GM19467 (cell line): ENCODE data around the gene USP3.

ENCODE experiments used
- ATAC-seq: cut with Tn5 transposase; IDR thresholded peaks from one replicate; pipeline ENCODE4 v1.9.1; 2021; ENCODE audit warnings: mild to moderate bottlenecking, moderate library complexity; ENCODE audit not compliant: unreplicated experiment

Gene USP3

DNA sequence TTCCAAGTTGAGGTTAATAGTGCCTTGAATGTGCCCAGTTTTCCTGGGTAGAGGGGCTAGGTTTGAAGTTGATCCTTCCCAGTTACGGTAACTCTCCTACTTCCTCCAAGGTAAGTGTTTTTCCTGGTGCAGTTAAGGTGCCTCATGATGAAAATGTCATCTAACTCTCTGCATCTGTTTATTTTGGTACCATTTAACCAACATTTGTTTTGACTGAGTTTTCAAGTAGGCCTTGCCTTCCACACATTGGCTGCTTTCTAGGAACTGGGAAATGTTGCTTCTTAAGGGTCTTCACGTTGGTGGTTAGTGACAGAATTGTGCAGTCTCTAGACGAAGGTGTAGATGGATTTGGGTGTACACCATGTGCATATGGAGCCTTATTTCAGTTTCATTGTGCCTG, 31.3 kb downstream of the USP3 start:
- no peak for ATAC-seq

- ATAC-seq, result no peak
Measured at GRCh38 chr15:63538876-63539275, 34.5 kb downstream of the USP3 start.

DNA sequence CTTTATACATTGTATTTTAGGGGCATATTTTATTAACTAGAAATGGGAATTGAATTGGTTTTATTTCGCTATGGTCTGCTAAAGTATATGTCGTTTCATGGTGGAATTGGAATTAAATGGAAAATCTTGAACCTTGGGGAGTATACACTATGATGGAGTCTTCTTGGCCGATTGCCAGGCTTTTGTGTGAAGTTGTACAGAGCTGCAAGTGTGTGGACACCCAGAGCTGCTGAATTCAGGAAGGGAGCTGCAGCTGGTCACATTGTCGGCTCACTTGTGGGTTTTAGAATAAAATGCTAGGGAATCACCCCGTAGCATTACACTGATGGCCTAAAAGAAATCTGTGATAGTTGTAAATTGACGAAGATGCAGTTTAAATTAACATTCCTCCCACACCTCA, 35.1 kb downstream of the USP3 start:
- ATAC-seq, result no peak

- no peak for ATAC-seq
Measured at GRCh38 chr15:63539998-63540397, 35.6 kb downstream of the USP3 start.

- no peak for ATAC-seq
Measured at GRCh38 chr15:63540449-63540848, 36.1 kb downstream of the USP3 start.

GRCh38 chr15:63544258-63545026, 40.0 kb downstream of the USP3 start:
- ATAC-seq, result no peak

DNA sequence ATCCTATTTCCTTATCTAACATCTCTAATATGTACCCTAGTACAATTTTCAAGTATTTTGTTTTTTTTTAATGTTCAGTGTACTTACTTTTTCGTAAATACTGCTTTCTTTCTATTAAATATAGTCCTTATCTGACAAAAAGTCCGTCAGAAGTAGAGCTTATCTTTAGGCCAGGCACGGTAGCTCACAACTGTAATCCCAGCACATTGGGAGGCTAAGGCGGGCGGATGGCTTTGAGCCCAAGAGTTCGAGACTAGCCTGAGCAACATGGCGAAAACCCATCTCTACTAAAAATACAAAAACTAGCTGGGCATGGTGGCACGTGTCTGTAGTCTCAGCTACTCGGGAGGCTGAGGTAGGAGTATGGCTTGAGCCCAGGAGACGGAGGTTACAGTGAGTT, 41.1 kb downstream of the USP3 start:
- ATAC-seq, result no peak

DNA sequence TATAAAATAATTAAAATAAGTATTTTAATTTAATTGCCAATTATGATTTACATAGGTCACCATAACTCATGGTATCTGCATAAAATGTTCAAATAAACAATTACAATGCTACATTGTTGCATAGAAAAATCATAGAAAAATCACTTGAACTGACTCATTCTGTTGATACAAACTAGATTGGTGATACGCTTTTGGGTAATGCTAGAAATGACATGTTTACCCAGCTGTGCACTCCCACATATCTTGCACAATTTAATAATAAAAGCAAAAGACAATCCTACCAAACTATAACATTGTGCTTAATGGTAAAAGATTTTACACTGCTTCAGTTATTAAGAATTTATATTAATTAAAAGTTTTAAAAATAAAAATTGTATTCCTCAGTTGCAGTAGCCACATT, 47.0 kb downstream of the USP3 start:
- ATAC-seq, result no peak

GRCh38 chr15:63553388-63553791, 49.0 kb downstream of the USP3 start:
- no peak for ATAC-seq

DNA sequence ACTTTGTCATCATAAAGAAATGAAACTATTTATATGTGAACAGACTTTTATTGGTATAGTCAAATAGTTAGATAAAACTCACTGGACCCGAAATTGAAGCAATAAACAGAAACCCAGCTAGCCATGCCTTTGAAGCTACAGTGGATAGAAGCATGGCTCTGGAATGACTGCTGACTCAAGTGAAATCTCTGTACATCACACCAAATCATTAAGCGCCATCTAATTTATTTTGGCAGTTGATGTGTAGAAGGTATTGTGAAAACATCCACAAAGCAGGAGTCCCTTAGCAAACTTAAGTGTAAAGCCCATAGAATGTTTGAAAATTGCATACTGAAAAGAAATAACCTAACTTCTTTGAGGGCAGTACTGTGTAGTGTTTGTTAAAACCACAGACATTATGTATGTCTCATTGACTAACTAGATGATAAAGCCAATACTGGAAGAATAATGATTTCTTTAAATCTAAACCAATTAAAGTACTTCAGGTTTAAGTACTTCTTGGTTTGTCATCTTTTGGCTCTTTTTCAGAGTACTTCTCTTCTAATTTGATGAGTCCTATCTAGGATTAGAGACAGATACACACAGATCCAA, 50.0 kb downstream of the USP3 start:
- ATAC-seq, result no peak

- ATAC-seq, result no peak
Measured at GRCh38 chr15:63555507-63555906, 51.1 kb downstream of the USP3 start.

- no peak for ATAC-seq
Measured at GRCh38 chr15:63556246-63556645, 51.9 kb downstream of the USP3 start.

DNA sequence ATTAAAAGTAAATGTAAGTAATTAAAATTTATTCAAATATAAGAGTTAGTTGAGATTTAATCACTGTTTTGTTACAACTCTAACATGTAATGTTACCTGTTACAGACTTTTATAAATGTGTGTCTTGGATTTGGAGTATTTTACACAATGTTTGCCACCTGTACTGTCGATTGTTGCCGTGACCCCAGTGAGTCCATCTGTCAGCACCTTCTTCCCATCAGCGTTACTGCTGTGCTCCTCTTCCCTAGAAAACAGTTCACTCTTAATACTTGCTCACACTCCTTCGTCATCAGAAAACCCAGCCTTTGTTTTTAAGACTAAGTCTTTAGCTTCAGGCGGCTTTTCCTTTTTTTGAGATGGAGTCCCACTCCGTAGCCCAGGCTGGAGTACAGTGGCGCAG, 52.3 kb downstream of the USP3 start:
- ATAC-seq, result no peak

- no peak for ATAC-seq
Measured at GRCh38 chr15:63559753-63560152, 55.4 kb downstream of the USP3 start.

DNA sequence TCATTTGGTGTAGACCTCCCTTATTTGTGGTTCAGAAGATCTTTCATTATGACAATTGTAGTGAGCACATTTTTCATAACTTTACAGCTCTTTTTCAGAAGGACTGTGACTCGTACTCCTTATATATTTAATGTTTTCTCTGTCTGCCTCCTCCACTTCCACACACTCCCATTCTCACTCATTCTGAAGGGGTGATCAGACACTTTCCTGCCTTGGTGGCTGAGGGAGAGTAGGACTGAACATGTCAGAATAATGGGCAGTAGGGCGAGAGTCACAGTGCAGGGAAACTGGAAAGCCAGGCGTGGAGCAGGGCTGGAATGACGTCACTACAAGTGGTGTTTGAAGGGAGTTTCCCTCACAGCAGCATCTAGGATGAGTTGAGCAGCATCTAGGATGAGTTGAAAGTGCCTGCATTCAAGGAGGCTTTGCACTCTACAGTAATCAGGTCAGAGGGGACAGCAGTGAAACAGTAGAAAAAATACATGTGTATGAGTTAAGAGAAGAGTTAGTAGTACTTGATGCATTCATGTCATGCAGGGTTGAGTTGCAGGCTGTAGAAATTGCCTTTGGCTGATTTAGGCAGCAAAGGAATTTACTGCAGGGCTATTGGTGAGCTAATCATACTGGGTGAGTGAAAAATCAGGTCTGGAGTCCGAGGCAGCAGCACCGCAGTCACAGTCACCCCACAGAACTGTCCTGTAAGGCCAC, 56.5 kb downstream of the USP3 start:
- ATAC-seq, result no peak

DNA sequence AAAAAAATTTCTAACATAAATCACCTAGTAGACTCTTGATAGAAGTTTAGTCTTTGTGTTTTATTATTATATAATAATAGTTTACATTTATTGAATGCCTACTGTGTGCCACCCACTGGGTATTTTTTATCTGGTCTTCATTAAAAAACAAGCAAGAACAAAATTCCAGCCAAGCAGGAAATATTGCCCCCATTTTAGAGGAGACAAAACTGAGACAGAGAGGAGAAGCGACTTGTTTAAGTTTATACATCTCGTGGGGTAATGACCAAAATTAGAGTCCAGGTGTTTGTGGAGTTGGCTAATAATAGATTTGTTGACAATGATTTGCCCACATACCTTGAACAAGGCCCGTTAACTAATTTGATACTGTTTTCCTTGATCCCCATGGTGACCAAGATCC, 59.7 kb downstream of the USP3 start:
- ATAC-seq, result no peak

DNA sequence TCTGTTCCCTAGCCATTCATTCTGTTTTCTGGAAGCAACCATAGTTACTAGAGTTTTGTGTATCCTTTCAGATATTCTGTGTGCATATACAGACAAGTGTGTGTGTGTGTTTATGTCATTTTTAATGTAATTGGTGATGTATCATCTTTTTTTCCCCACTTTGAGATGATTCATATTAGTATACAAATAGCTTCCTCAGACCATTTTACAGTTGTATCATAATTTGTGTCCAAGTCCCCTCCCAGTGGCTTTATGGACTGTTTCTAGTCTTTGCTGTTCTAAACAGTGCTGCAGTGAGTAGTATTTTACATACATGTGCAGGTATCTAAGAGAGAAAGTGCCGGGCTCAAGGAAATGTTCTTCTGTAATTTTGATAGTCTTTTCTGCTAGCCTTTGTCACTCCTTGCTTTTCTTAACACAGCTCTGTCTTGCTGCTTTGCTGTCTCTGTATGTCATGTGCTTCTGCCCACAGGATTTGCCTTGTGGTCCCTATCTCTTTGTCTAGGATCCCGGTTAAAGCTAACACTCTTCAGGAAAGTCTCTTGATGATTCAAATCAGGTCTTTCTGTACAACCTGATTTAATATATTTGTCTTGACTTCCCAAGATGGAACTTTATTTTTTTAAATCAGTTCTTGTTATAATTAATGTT, 61.3 kb downstream of the USP3 start:
- ATAC-seq, result no peak

DNA sequence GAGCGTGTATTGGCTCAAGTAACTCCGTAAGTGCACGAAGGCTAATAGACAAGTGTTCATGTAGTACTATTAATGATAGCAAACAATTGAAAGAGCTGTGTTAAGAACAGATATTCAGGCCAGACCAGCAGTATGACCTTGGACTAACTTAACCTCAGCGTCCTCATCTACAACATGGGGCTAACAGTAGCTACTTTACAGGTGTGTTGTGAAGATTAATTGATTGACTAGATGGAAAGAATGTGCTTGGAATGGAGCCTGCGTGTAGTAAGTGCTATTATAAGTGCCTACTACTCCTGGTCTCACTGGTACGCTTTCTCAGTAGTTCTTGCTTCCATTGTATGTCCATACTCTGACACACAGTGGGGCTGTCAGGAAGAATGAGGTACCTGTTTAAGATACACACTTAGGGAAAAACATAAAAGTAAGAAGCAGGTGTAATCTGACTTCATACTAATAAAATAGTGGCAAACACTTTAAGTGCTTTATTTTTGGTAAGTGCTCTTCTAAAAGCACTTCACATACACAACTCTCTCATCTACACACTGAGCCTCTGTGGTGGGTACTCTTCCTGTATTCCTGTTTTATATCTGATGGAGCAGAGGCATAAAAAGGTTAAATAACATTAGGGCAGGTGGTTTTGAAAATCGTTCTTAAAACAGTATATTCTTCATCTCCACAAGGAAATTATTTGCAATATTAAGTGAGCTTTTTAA, 68.5 kb downstream of the USP3 start:
- no peak for ATAC-seq

GRCh38 chr15:63573533-63573932, 69.1 kb downstream of the USP3 start:
- ATAC-seq, result no peak

- ATAC-seq, result no peak
Measured at GRCh38 chr15:63575312-63575711, 70.9 kb downstream of the USP3 start.

DNA sequence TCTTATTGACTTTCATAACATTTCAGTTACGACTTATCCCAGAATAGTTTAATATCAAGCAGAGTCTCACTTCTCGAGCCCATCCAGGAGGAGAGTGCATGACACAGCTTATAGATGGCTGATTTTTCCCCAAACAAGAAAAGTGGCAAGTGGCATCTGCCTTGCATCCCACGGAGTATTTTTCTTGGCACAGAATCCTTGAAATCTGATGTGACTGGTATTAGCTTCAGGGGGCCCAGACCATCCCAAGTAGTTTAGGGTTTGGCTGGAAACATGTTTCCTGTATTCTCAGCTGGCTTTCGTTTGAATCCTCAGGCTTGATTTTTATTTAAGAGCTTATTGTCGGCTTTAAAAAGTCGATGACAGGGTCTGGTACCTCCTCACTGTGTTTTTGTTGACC, 72.0 kb downstream of the USP3 start:
- no peak for ATAC-seq
